HPDE6-E6E7 (cell line): ENCODE data around the gene GPR15LG.
A peak's percentile ranks its signal among the peaks of the same experiment; 100 is the strongest.

Experiments used
- DNase-seq: peaks from one replicate; pipeline ENCODE4 v3.0.0; 2011; ENCODE audit warnings: missing footprints; ENCODE audit errors: extremely low spot score

Gene GPR15LG

DNA sequence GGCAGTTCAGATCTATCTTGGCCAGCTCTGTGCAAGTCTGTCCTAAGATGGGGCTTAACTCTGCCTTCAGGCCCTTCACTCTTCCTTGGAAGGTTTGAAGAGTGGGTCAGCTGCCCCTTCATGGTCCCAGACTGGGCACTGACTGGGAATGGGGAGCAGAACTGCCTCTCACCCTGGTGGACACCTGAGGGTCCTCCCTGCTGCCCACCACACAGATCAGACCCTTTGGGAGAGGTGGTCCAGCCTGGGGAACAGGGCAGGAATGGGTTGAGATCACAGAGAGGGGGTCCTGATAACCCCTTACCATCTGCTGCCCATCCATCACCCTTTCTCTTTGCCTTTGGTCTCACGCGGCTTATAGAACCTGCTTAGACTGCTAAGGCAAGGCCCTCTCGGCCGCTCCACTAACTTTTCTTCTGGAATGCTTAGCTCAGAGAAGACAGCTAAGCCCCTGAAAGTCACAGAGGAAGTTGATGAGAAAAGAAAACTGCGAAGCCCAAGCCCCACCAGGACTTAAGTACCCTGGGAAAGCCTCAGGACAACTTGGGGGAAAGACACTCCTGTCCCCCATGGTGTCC lies 20.3 kb downstream of the GPR15LG start:
- no peak for DNase-seq

DNA sequence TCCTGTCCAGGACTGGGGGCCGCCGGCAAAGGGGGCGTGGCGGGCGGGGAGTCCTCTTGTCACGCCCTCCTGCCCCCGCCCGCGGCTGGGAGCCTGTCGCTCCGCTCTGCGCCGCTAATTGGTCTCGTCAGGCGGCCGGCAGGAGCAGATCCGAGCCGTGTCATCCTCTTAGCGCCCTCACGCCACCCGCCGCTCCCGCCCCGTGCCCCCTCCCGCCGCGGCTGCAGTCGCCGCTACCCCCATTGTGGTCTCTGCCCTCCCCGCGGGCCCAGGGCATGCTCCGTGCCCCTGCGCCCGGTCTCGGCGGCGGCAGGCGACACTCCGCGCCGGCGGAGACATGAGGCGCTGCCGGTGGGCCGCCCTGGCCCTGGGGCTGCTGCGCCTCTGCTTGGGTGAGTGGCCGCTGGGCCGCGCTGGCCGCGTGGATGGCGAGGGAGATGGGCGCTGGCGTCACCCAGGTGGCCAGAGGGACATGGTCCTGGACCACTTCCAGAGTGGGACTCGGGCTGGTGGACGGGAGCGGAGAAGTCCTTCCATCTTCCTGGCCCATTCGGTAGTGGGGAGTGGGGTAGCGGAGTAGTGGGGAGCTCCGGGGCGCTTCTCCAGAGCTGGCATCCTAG lies 20.9 kb downstream of the GPR15LG start, which contains the start of gene CDHR1:
Gene CDHR1, plus strand, starts transcription at position 114 of the 620 bp plus-strand sequence. Its CDS starts 224 bp downstream, at position 338.
- peak; percentile 55 for DNase-seq

DNA sequence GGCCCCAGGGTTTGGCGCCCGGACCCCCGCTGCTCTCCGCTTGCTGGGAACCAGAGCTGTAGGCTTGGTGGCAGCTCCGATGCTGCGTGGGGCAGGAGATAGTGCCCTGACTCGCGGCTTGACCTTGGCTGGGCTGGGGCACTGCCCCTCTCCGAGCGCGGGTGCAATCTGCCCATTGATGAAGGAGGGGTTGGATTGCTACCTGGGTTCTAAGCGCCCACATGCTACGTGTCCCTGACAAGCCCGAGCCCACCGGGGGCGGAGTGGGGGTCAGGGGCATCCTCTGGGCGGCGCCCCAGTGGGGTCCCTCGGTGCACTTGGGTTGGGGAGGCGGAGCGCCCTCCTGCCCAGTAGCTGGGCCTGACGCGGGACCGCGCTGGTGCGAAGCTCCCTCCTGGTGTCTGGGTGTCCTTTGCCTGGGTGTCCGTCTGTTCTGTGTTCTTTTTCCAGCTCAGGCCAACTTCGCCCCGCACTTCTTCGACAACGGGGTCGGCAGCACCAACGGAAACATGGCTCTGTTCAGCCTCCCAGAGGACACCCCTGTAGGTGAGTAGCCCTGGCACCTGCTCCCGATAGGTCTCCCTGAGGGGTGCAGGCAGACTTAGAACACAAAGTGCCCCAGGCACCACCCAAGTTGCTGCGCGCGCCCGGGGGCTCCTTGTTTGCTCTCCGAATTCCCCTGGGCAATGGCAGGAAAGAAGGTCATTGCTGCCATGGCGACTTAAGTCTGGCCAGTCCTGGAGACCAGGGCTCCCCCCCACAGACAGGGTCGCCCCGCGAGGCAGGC lies 21.6 kb downstream of the GPR15LG start:
- no peak for DNase-seq

DNA sequence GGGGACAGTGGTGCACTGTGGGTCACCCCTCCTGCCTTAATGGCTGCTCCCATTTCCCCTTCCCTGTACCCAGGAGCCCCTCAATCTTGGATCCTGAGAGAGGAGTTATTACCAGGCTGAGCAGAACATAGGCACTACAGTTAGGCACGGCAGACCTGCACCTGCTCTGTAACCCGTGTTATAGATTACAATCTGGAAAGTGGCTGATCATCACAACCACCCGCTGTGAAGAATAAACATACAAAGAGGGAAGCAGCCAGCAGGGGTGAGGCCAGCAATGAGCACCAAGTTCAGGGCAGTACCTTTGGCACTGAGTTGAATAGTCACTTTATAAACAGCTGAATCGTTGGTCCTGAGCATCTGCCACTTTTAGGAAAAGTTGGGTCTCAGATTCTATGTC lies 22.5 kb downstream of the GPR15LG start:
- no peak for DNase-seq

DNA sequence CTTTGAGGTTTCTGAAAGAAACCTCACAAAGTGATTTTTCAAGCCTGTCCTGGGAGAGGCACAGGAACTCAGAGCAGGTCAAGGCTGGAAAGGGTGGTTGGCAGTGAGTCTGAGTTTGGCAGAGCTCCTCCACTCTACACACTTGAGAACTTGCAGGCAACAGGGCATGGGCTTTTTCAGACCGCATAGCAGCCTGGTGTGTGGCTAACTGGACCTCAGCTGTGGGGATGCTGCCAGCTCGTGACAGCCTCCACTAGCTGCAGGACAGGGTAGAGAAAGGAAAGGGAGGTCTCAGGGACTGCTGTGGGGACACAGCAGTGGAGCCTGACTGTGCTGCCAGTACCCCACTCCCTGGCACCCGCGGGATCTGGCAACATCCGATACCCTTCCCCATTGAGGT lies 23.3 kb downstream of the GPR15LG start:
- DNase-seq: no peak

DNA sequence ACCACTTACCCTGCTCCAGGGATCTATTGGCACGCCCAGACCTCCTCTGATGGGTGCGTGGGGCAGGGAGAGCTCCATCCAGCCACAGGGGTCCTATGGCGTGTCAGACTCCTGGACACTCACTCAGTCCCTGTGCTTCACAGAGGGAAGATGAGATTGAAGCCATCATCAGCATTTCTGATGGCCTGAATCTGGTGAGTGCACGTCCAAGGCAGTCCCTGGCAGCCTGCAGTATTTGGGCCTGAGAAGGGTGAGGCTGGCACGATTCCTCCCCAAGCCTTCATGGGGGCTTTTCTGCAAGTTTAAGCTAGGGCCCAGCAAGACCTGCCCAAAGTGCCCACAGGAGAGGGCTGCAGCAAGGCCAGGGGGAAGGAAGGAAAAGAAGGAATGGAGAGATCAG lies 24.0 kb downstream of the GPR15LG start:
- no peak for DNase-seq

DNA sequence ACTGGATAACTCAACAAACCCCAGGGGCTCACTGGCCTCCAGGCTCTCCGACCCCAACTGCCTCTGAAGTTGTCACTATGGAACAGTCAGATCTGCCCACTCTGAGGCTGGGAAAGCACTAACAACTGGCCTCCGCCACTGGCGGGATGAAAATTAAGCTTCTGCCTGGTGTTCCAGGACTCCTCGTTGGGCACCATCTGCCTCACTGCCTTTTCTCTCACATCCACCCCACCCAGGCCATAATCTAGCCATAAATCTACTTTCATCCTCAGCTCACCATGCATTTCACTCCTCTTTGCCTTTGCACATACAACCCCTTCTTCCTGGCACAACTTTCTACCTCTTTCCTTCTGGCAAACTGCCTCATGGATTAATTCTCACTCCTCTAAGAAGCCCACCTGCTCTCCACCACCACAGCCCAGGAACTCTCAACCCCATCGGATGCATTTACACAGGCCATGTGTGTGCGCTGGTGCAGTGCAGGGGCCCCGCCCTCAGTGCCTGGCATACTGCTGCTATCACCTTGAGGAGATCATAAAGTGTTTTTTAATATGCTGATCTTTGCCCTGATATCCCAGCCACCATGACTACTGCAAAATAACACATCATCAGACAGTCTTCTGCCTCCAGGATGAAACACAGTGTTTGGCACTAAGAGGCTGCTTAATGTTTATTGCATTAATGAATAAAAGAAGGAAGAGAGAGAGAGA lies 24.8 kb downstream of the GPR15LG start:
- DNase-seq: no peak

DNA sequence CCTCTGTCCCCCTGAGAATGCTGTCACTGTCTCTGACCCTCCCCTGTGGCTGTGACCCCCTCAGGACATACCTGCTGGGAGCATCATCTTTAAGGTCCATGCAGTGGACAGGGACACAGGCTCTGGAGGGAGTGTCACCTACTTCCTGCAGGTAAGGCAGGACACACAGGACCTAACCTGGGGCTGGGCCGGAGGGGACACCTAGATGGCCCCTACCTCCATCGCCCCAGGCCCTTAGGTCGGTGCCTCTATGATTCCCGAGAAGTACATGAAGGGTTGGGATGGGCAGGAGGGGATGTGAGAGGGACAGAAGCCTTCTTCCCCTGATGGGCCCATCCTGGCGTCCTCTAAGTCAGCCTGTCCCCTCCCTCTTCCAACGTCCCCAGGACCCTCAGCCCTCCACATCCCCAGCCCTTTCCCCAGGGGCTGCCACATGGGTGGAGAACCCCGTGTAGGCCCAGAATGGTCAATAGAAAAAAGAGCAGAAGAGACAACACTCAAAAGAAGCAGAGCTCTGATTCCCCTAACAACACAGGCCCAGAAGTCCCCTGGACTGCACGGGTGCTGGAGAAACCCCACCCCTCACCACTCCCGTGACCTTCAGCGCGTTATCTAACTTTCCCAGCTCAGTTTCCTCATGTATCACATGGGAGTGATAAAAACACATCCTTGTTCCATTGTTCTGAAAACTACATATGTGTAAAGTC lies 27.1 kb downstream of the GPR15LG start:
- no peak for DNase-seq

DNA sequence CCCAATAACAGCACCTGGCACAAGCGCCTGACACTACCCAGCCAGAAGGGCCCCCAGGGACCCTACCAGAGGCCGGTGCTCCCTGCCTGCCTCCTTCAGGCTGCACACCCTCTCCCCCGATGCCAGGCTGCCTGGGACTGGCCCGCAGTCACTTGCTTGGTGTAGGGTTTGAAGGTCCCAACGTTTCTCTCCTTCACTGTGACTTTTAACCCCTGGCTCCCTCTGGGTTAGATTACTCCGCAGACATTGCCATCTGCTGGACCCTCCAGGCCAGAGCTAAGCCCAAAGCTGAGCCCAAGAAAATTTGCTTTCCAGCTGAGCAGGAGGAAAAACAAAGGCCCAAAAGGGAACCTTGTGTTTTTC lies 27.6 kb downstream of the GPR15LG start:
- DNase-seq: no peak

DNA sequence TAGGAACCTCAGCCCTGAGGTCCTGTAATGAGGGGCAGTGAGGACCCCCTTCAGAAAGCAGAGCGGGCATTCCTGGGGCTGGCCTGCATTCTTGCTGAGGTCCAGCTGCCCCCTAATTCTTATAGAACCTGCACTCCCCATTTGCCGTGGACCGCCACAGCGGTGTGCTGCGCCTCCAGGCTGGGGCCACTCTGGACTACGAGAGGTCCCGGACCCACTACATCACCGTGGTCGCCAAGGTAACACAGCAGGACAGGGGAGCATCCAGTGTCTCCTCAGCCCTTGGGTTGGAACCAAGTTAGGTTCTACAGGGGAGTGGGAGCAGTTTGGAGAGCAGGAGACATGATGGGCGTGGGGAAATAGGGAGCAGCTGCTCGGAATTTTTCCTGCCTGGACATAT lies 28.1 kb downstream of the GPR15LG start:
- no peak for DNase-seq

DNA sequence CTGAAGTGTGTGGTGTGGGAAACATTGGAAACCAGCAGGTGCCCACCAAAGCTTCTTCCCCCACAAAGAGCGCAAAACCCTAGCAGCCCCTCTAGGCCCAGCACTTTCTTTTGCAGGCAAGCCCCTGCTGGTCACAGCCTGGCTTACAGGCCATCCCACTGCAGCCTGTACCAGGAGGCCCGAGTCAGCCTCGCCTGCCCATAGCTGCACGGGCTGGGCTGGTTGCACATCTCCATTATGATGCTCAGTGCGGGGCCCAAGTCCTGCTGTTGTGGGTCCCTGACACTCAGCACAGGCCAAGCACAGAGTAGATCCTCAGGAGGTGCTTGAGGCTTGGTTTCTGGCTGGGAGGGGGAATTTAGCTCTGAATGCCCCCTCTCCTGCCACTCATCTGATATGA lies 28.7 kb downstream of the GPR15LG start:
- DNase-seq: no peak

DNA sequence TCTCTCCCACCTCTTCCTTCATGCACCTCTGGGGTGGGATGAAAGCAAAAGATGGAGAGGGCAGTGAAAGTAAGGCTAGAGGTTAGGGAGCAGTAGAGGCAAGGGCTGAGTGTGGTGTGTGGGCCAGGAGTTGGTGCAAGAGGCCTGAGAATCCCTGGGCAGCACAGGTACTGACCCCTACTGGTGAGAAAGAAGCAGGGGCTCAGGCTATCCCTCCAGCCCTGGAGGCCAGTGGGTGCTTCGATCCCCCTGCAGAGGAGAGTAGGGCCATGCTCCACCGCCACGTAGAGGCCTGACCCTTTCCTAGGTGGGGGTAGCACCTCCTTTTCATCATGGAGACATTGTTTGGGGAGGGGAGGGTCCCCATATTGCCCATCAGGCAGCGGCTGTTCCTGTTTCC lies 30.5 kb downstream of the GPR15LG start:
- peak; percentile 61 for DNase-seq

DNA sequence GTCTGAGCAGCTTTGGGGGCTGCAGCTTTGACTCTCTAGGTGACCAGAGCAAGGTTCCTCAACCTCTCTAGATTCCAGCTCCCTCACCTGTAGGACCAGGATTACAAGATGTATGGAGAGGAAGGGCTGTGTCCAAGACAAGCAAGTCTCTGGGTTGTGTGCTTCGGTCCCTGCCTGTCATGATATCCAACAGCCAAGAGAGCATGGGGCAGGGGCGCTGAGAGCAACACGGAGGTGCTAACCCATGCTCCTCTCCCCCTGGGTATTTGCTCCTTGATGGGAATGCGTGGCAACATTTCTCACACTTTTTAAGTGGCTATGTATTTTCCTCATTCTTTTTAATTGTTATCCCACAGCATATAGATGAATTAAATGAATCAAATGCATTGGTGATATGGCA lies 31.0 kb downstream of the GPR15LG start:
- DNase-seq: no peak

DNA sequence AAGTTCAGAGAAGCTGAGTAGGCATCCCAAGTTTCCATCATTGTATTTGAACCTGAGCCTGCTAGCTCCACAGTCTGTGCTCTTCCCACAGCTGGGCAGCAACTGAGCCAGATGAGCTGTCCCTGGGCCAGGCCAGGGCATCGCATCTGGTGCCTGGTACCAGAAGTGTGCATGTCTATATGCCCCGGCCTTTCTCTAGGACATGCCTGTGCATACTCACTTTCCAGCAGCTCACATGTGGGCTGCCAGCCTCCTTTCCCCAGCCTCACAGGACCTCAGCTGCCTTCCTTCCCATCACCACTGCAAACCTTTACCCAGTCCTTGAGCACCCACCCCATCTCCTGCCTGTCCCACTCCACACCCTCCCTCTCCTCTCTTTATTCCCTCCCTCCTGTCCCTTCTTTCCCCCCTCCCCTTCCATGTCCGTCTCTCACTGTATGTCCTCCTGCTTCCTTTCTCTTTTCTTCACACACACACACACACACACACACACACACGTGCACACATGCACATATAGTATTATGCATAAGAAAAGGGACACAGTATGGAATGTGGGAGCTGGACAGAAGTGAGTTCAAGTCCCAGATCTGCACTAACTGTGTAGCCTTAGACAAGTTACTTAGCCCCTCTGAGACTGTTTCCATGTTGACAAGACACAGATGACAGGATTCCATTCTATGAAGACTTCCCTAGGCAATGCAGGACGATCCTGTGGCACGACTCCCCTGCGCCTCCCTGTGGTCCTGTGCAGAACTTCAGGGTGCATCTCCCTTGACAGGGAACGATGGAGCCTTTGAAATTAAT lies 31.6 kb downstream of the GPR15LG start:
- DNase-seq: peak; percentile 63

DNA sequence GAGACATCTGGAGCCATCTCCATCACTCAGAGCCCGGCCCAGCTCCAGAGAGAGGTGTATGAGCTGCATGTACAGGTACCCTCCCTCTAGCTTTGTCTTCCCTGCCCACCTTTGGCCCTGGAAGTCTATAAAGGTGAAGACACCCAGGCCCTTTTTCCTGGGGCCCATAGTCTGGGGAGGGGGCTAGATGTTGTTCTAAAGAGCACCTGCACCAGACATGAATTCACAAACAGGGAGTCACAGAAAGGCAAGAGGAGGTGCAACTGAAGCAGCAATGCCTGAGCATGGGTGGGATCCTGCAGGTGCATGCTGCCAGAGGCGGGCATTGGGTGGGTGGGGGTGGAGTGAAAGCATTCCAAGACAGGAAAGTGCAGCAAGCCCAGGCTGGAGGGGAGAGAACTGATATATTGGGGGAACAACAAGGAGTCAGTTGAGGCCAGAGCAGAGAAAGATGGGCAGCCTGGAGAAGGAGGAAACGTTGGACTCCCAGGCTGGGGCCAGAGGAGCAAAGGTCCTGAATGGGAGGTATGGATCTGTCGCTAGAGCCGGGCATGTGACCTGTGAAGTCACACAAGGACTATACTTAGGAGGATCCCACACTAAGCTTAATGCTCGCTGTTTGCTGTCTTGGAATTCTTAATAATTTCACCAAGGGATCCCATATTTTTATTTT lies 32.4 kb downstream of the GPR15LG start:
- DNase-seq: no peak

DNA sequence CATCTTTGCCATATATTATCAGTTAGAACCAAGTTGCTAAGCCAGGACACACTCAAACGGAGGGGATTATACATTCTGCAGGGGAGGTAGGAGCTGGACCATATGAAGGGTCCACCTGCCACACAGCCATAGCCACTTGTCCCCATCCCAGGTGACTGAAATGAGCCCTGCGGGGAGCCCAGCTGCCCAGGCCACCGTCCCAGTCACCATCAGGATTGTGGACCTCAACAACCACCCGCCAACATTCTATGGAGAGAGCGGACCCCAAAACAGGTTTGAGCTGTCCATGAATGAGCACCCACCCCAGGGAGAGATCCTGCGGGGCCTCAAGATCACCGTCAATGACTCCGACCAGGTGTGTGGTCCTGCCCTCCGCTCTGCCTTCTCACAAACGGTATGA lies 34.4 kb downstream of the GPR15LG start:
- no peak for DNase-seq

DNA sequence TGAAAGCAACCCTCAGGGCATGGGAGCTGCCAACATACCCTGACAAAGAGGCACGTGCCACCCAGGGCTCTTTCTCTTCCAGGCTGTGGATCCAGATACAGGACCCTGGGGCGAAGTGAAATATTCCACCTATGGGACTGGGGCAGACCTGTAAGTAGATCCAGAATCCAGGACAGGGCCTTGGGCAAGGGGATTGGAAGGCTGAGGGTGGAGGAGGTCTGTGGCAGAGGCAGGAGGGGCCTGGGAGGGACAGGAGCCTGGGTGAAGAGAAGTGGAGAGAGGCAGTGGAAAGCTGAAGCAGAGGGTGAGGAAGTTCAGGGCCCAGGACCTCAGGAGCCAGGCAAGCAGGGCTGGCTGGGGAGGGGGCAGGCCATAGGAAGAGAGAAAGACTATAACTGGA lies 38.0 kb downstream of the GPR15LG start:
- DNase-seq: no peak

DNA sequence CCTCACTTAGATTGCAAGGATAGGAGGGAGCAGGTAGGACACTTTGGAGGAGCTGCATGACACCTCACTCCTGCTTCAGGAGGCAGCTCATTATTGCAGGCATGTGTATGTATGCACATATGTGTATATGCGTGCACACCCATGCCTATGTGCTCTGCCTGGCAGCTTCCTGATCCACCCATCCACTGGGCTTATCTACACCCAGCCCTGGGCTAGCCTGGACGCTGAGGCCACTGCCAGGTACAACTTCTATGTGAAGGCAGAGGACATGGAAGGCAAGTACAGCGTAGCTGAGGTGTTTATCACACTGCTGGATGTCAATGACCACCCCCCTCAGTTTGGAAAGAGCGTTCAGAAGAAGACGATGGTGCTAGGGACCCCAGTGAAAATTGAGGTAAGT lies 38.4 kb downstream of the GPR15LG start:
- DNase-seq: no peak

DNA sequence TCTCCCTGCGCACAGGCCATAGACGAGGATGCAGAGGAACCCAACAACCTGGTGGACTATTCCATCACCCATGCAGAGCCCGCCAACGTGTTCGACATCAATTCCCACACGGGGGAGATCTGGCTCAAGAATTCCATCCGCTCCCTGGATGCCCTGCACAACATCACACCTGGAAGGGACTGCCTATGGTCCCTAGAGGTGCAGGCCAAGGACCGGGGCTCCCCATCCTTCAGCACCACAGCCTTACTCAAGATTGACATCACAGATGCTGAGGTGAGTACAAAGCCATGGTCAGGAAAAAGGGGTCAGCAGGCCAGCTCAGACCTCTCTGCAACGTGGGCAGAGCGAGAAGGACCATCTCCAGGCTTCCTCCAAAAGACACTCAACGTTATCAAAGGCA lies 39.5 kb downstream of the GPR15LG start:
- DNase-seq: no peak

DNA sequence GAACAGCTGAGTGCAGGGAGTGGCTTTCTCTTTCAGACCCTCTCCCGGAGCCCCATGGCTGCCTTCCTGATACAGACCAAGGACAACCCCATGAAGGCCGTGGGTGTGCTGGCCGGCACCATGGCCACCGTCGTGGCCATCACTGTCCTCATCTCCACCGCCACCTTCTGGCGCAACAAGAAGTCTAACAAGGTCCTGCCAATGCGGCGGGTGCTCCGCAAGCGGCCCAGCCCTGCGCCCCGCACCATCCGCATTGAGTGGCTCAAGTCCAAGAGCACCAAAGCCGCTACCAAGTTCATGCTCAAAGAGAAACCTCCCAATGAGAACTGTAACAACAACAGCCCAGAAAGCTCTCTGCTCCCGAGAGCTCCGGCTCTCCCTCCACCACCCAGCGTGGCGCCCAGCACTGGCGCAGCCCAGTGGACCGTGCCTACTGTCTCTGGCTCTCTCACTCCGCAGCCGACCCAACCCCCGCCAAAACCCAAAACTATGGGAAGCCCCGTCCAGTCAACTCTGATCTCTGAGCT lies 40.5 kb downstream of the GPR15LG start:
- DNase-seq: no peak
